ENCODE results near the gene PAXIP1. TPM values are rescaled to one million over a fixed set of nuclear protein-coding genes. Genes with fewer than 3 reads are reported as not detected.
A peak's percentile ranks its signal among the peaks of the same experiment; 100 is the strongest.

PAXIP1 gene
- total and polyA plus RNA-seq, 2 experiments from 2014 or later = 12.5 to 36.9 TPM

DNA sequence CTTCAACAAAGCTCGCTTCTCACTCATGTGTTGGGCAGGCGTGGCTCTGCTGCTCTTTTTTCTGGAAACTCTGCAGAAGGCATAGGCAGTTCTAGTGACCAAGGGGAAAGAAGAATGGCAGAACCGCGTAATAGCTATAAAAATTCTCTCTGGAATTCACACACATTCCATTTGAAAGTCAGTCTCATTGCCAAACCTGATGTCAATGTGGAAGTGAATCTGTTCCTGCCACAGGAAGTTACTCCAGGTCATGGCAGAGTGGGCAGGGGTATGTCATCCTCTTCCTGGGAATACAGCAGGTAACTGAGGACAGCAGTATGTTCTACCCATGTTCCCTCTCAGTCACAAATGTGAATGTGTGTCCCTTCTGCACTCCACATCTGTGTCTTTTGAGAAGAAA lies 8.2 kb upstream of the PAXIP1 start (continued):
- TF ChIP-seq, protein P1, sequence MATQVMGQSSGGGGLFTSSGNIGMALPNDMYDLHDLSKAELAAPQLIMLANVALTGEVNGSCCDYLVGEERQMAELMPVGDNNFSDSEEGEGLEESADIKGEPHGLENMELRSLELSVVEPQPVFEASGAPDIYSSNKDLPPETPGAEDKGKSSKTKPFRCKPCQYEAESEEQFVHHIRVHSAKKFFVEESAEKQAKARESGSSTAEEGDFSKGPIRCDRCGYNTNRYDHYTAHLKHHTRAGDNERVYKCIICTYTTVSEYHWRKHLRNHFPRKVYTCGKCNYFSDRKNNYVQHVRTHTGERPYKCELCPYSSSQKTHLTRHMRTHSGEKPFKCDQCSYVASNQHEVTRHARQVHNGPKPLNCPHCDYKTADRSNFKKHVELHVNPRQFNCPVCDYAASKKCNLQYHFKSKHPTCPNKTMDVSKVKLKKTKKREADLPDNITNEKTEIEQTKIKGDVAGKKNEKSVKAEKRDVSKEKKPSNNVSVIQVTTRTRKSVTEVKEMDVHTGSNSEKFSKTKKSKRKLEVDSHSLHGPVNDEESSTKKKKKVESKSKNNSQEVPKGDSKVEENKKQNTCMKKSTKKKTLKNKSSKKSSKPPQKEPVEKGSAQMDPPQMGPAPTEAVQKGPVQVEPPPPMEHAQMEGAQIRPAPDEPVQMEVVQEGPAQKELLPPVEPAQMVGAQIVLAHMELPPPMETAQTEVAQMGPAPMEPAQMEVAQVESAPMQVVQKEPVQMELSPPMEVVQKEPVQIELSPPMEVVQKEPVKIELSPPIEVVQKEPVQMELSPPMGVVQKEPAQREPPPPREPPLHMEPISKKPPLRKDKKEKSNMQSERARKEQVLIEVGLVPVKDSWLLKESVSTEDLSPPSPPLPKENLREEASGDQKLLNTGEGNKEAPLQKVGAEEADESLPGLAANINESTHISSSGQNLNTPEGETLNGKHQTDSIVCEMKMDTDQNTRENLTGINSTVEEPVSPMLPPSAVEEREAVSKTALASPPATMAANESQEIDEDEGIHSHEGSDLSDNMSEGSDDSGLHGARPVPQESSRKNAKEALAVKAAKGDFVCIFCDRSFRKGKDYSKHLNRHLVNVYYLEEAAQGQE (IDR thresholded peaks at IDR 0.05; ENCODE audit: unreplicated experiment) = no peak
- TF ChIP-seq, protein P2, sequence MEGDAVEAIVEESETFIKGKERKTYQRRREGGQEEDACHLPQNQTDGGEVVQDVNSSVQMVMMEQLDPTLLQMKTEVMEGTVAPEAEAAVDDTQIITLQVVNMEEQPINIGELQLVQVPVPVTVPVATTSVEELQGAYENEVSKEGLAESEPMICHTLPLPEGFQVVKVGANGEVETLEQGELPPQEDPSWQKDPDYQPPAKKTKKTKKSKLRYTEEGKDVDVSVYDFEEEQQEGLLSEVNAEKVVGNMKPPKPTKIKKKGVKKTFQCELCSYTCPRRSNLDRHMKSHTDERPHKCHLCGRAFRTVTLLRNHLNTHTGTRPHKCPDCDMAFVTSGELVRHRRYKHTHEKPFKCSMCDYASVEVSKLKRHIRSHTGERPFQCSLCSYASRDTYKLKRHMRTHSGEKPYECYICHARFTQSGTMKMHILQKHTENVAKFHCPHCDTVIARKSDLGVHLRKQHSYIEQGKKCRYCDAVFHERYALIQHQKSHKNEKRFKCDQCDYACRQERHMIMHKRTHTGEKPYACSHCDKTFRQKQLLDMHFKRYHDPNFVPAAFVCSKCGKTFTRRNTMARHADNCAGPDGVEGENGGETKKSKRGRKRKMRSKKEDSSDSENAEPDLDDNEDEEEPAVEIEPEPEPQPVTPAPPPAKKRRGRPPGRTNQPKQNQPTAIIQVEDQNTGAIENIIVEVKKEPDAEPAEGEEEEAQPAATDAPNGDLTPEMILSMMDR (conservative IDR thresholded peaks at IDR 0.05; ENCODE audit: low read depth in 2 of 2) = no peak
- no peak for TF ChIP-seq ZNF331 (CRISPR knock-in tag; IDR thresholded peaks at IDR 0.05; ENCODE audit: low read depth)

DNA sequence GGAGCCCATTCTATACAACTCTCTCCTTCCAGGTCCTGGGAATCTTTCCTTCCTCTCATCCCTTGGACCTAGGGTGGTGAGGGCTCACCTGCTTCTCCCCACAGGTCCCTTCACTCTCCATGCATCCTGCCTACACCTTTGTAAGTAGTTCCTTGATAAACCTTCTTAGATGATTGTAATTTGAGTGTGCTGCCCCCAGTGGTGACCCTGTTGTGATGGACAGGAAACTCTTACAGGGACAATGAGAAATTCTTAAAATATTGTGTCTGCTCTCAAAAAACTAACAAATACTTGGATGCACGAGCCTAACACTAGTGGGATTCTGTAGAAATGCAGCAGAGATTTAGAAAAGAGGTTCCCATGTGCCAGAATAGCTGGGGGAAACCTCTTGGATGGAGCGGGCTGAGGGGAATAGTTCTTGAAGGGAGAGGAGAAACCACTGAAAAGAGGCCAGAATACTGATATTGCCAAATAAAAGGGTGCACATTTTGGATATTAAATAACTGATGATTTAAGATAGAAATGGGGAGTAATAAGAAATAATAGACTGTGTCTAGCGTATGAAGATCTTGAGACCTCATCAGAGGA lies 6.7 kb upstream of the PAXIP1 start:
- no peaks in the 10 kb centered on the region for H3K27me3 ChIP-seq (ENCODE audit: insufficient read depth)
- peaks cover 4% of the 10 kb centered on the region for H4K20me1 ChIP-seq (replicated peaks; ENCODE audit: insufficient read depth)
- no peaks in the 10 kb centered on the region; the same call in 1 of the 2 replicates for H3K36me3 ChIP-seq (ENCODE audit: insufficient read depth)
- no peak overlapping the region for H3K4me3 ChIP-seq
- peaks cover 11% of the 10 kb centered on the region for H3K4me1 Mint-ChIP-seq
- DNase-seq (ENCODE audit: low spot score) = peak; percentile 64
- no peaks in the 10 kb centered on the region for H3F3A ChIP-seq (replicated peaks; ENCODE audit: low read depth)
- H3K4me2 ChIP-seq = no peak overlapping the region
- peaks cover 6% of the 10 kb centered on the region for H3K36me3 Mint-ChIP-seq (ENCODE audit: low read depth)
- peak; percentile 75 for ATAC-seq
- H3K27ac ChIP-seq (ENCODE audit: low read depth) = no peak overlapping the region
- TF ChIP-seq, protein P2 (conservative IDR thresholded peaks at IDR 0.05; ENCODE audit: low read depth in 2 of 2) = peak; percentile 56 to 81
- no peak for TF ChIP-seq NANOG (IDR thresholded peaks at IDR 0.05; ENCODE audit: borderline replicate concordance)
- peak overlapping the region; percentile 74; the same call in 1 of the 2 replicates for H2AFZ ChIP-seq
- no peak overlapping the region for H3K27ac Mint-ChIP-seq
- no peak overlapping the region for H3K4me3 Mint-ChIP-seq
- H3K4me1 ChIP-seq (ENCODE audit: insufficient read depth) = peaks cover 4% of the 10 kb centered on the region; the same call in 1 of the 2 replicates
- H3K9me2 ChIP-seq (ENCODE audit: insufficient read depth) = peaks cover 6% of the 10 kb centered on the region; the same call in 1 of the 2 replicates
- H3K79me2 ChIP-seq (replicated peaks; ENCODE audit: insufficient read depth) = peaks cover 7% of the 10 kb centered on the region; the same call in 1 of the 2 replicates
- no peaks in the 10 kb centered on the region for H3K9me3 Mint-ChIP-seq
- peaks cover 8% of the 10 kb centered on the region for H3K27me3 Mint-ChIP-seq (ENCODE audit: insufficient read depth, low read depth, poor library complexity)

Measured in GM23338 (cell line).